HepG2 (cell line): ENCODE data around the gene EPB41L5. TPM values are rescaled to one million over a fixed set of nuclear protein-coding genes. Genes with fewer than 3 reads are reported as not detected.

Source experiments
- CREB1 ChIP-seq, 2 experiments: fragments of 450-650 bp in 1 of 2; IDR thresholded peaks; 2 replicates each; pipeline ENCODE4 v1.6.1; 2016 to 2017; ENCODE audit warnings: control low read depth in 1 of 2, mild to moderate bottlenecking in 1 of 2, missing compliant biosample characterization in 1 of 2, missing genetic modification characterization in 1 of 2
- PRPF4 ChIP-seq: fragments of 200-400 bp; formaldehyde crosslinking; IDR thresholded peaks from 2 replicates; pipeline ENCODE4 v1.6.1; 2016; ENCODE audit warnings: low read length, low read depth; ENCODE audit not compliant: poor library complexity, severe bottlenecking
- TRIM24 ChIP-seq: sonication (generic); formaldehyde crosslinking; IDR thresholded peaks from 2 replicates; pipeline ENCODE4 v1.8.0; 2022; ENCODE audit warnings: mild to moderate bottlenecking, missing genetic modification reagents
- ZNF670 ChIP-seq: sonication (generic); formaldehyde crosslinking; IDR thresholded peaks from 2 replicates; pipeline ENCODE4 v1.8.0; 2022; ENCODE audit warnings: mild to moderate bottlenecking, missing genetic modification reagents, borderline replicate concordance
- polyA plus RNA-seq, 8 experiments: library from polyadenylated mRNA; depleted of rRNA in 3 of 8; stranded (reverse) in 7 of 8; unstranded in 1 of 8; fragments of >200 nt; fragmentation: Illumina TruSeq in 4 of 8; extraction: Trizol in 4 of 8; gene quantifications; 2 replicates each; pipeline versions ENCODE4 v1.2.1 to v1.2.3, GENCODE V29; 2011 to 2016; ENCODE audit warnings: low read depth in 4 of 8, missing spikeins in 1 of 8, mixed read lengths in 1 of 8; ENCODE audit not compliant: insufficient read depth in 1 of 8
- total RNA-seq, 5 experiments: library from RNA; depleted of rRNA; stranded (reverse); fragments of >200 nt; fragmentation: Illumina TruSeq; extraction: Trizol; gene quantifications; 2 replicates each; pipeline ENCODE4 v1.2.3, GENCODE V29; 2016; ENCODE audit warnings: low read depth in 1 of 5
- TF ChIP-seq, protein P1 (sequence below), 2 experiments: sonication (generic) in 1 of 2; formaldehyde crosslinking in 1 of 2; IDR thresholded peaks; 2 replicates each; pipeline versions ENCODE4 v1.4.0 to v1.6.1; 2016 to 2020; ENCODE audit warnings: borderline replicate concordance in 1 of 2, low read depth in 1 of 2, mild to moderate bottlenecking in 1 of 2, missing genetic modification reagents in 1 of 2

The EPB41L5 gene
- total and polyA plus RNA-seq, 2 of the 13 experiments (the other 11 are each of a cell fraction or from before 2014, with no cell fraction given) = 40.5 to 47.5 TPM

DNA sequence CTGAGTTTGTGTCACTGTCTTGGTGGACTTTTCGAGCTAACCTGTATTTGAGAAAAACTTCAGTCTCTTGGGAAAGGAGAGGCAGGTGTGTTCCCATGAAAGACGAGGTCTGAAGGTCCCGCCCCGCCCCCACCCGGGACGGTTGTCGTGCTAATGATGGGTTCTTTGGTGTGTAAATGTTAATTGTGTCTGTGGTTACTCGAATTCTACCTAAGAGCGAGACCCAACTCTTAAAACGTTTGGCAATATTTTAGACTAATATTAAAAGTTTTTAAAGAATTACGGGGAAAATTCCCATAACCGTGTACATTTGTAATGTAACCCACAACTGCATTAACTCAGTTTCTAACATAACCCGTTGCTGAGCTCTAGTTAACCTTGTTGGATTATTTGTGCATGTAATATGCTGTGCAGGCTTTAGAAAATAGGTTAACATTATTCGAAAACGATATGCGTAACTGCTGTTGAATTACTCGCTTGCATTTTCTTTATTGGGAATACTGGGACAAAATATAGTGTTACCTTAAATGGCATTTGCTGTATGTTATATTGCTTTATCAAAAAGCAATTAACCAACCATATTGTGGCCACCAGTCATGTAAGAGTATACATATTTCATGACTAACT is 833 bp downstream of the EPB41L5 start (continued):
- TF ChIP-seq, protein P1, sequence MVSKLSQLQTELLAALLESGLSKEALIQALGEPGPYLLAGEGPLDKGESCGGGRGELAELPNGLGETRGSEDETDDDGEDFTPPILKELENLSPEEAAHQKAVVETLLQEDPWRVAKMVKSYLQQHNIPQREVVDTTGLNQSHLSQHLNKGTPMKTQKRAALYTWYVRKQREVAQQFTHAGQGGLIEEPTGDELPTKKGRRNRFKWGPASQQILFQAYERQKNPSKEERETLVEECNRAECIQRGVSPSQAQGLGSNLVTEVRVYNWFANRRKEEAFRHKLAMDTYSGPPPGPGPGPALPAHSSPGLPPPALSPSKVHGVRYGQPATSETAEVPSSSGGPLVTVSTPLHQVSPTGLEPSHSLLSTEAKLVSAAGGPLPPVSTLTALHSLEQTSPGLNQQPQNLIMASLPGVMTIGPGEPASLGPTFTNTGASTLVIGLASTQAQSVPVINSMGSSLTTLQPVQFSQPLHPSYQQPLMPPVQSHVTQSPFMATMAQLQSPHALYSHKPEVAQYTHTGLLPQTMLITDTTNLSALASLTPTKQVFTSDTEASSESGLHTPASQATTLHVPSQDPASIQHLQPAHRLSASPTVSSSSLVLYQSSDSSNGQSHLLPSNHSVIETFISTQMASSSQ (IDR thresholded peaks at IDR 0.05; ENCODE audit: low read depth) = peak; percentile 33; the same call in 1 of the 2 replicates
- TF ChIP-seq, protein P1 (CRISPR knock-in tag; IDR thresholded peaks at IDR 0.05; ENCODE audit: borderline replicate concordance) = no peak
- TF ChIP-seq CREB1 (IDR thresholded peaks at IDR 0.05) (no peak), CREB1 (CRISPR knock-in tag; IDR thresholded peaks at IDR 0.05) (peak; percentile 5; the same call in 1 of the 2 replicates), ZNF670 (CRISPR knock-in tag) (peak; percentile 43; the same call in 1 of the 2 replicates), TRIM24 (CRISPR knock-in tag) (no peak), PRPF4 (peak; percentile 54)
